GM23248 (cell line): ENCODE data around the gene CFC1B.
"Not testable (repeated sequence)": the region's sequence is repeated elsewhere in the genome, so short reads cannot be mapped to it uniquely, and the experiment has no call there.

Source experiments
- EZH2 ChIP-seq: fragments of 200-600 bp; sonication (generic); IDR thresholded peaks from 2 replicates; pipeline ENCODE4 v1.6.1; 2018; ENCODE audit warnings: antibody characterized with exemption, mild to moderate bottlenecking; ENCODE audit not compliant: insufficient read depth, poor library complexity, severe bottlenecking
- EZH2phosphoT487 ChIP-seq: fragments of 200-600 bp; sonication (generic); IDR thresholded peaks from 2 replicates; pipeline ENCODE4 v1.6.1; 2018; ENCODE audit warnings: antibody characterized with exemption, moderate library complexity, mild to moderate bottlenecking, low read depth; ENCODE audit not compliant: insufficient read depth

DNA sequence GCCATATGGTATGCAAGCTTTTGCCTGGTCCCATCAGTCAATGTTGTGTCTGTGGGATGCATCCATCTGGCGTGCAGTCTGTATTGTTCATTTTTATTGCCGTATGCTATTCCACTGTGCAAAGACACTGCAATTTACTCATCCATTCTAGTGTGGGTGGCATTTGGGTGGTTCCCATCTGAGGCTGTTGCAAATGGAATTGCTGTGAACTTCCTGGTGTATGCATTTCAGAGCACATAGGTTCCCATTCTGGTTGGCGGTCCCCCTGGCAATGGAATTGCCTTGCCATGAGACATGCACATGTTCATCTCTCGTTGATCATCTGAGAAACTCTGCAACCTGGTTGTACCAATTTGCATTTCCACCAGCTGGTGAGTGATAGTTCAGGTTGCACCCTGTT lies 56.5 kb downstream of the CFC1B start:
- TF ChIP-seq EZH2, EZH2phosphoT487: not testable (repeated sequence)
